Parietal lobe (tissue), 2 donors: ENCODE results near the gene GPR65. TPM values are rescaled to one million over a fixed set of nuclear protein-coding genes. Genes with fewer than 3 reads are reported as not detected.

Experiments used
- small RNA-seq: library from RNA; depleted of rRNA; stranded (forward); fragments of <200 nt; gene quantifications from one replicate; pipeline ENCODE3, GENCODE V24; 2014; ENCODE audit warnings: low replicate concordance
- total RNA-seq: library from RNA; depleted of rRNA; stranded (reverse); fragments of >200 nt; gene quantifications from one replicate; pipeline ENCODE4 v1.2.3, GENCODE V29; 2014

Gene GPR65, protein sequence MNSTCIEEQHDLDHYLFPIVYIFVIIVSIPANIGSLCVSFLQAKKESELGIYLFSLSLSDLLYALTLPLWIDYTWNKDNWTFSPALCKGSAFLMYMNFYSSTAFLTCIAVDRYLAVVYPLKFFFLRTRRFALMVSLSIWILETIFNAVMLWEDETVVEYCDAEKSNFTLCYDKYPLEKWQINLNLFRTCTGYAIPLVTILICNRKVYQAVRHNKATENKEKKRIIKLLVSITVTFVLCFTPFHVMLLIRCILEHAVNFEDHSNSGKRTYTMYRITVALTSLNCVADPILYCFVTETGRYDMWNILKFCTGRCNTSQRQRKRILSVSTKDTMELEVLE
- not detected for total RNA-seq

DNA sequence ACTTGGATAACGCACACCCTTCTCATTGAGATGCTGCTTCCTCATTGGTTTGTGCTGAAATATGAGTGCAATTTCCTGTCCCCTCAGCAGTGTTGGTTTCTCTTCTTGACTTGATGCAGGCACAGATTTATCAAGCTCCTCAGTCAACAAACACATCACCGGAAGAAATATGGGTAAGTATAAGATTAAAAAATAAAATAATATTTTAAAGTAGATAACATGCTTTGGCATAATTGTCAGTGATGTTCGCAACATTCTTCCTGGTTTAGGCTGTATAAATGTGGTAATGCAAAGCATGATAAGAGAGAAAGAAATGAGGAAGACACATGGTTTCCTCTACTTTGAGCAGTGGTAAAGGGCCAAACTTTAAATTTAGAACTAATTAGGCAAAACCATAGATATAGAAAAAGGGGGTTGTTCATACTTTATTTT, at the start of gene GPR65:
TSS of gene GPR65 (plus strand) at position 86 of the 432 bp plus-strand sequence. CDS start 5,713 bp downstream, outside the sequence.

DNA sequence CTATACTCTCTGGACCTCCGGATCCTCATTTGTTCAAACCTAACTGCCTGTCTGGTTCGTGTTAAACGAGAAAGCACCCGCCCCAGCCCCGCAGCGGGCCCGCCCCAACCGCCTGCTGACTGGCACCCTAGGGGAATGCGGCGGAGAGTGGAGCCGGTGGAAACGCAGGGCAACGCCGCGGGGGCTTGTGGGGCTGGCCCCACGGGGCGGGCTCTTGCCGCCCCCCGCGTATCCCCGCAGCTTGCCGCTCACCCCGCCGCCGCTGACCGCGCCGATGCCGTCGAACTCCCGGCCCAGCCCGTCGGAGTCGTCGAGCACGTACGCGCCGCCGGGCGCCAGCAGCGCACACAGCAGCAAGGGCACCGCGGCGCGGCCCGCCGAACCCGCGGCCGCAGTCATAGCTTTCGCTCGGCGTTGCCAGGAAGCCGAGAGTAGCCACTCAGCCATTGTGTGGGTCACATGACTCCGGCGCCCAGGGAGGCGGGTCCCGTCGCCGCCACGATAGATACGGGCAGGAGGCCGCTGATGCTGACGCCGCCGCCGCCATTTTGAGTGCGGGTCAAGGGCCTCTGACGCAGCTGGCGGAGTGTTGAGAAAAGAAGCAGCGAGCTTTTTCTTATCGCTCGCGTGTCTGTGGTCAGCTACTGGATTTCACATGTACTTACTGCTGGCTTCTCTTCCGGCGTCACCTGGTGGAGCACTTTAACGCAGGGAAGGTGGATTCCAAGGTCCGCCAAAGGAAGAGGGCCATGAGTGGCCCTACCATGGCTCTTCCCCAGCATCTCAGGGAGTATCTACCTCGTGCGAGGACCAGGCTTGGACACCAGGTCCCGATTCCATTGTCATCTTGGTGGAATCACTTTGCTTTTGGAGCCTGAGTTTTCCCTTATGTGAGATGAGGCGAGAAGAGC, 12.0 kb upstream of the GPR65 start, which contains the start of gene GALC:
TSS of gene GALC (minus strand) at position 465 of the 911 bp plus-strand sequence. CDS start at position 447, 18 bp downstream.

Small RNA genes lying within 50 kb of the gene (small RNA-seq; reads per million reads assigned to genes)
- not detected for gene RNU6-835P

Other genes with a start within 250 kb of the GPR65 start
- 36.9 TPM for gene GALC, start 12.0 kb upstream of the GPR65 start, total RNA-seq